ENCODE results near the gene CD276. TPM values are rescaled to one million over a fixed set of nuclear protein-coding genes. Genes with fewer than 3 reads are reported as not detected.

Gene CD276
- total RNA-seq, 1 donor from 2014 or later: 133 TPM

DNA sequence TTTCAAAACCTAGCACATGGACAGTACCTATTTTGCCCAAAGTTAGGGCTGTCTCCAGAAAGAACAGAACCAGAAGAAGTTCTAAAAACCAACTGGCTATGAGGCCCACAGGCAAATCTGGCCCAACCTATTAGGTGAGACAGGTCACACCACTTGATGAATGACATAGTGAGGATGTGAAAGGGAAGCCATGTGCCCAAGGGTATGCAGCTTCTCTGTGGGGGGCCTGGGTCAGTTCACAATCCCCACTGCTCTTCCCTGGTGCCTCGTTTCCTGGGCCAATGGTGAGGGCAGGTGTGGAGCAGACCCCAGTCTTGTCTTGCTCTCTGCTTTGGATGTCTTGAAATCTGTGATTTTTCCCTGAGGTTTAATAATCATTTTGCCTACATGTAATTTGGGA lies 60.1 kb downstream of the CD276 start:
- Mint-ChIP-seq H3K9me3 (no peaks in the 10 kb centered on the region), H3K27me3 (peaks cover 22% of the 10 kb centered on the region), H3K27ac (no peak overlapping the region), H3K4me3 (no peak overlapping the region), H3K36me3 (no peaks in the 10 kb centered on the region), H3K4me1 (ENCODE audit: unreplicated experiment) (peaks cover 21% of the 10 kb centered on the region)
- TF ChIP-seq, protein P1, sequence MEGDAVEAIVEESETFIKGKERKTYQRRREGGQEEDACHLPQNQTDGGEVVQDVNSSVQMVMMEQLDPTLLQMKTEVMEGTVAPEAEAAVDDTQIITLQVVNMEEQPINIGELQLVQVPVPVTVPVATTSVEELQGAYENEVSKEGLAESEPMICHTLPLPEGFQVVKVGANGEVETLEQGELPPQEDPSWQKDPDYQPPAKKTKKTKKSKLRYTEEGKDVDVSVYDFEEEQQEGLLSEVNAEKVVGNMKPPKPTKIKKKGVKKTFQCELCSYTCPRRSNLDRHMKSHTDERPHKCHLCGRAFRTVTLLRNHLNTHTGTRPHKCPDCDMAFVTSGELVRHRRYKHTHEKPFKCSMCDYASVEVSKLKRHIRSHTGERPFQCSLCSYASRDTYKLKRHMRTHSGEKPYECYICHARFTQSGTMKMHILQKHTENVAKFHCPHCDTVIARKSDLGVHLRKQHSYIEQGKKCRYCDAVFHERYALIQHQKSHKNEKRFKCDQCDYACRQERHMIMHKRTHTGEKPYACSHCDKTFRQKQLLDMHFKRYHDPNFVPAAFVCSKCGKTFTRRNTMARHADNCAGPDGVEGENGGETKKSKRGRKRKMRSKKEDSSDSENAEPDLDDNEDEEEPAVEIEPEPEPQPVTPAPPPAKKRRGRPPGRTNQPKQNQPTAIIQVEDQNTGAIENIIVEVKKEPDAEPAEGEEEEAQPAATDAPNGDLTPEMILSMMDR (conservative IDR thresholded peaks at IDR 0.05): no peak
- no peak for DNase-seq (ENCODE audit: extremely low spot score, unreplicated experiment)

DNA sequence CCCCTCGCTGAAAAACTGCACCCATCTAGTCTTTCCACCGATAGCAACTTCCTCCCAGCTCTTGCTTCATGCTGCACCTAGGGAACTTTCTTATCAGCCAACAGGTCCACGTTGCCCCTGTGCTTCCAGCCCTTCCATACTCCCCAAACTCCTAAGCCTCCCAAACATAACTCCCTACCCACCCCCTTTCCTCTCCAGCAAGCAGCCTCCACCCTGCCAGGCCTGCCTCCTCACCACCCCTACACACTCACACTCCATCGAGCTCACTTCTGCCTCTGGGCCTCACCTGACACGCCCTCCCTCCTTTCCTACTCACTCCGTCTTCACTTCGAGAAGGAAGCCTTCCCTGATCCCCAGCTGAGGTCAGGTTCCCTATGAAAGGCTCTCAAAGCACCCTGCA lies 60.9 kb downstream of the CD276 start:
- no peak overlapping the region for H3K4me3 Mint-ChIP-seq
- no peak overlapping the region for H3K27ac Mint-ChIP-seq
- no peaks in the 10 kb centered on the region for H3K9me3 Mint-ChIP-seq
- H3K27me3 Mint-ChIP-seq: peaks cover 29% of the 10 kb centered on the region
- peaks cover 21% of the 10 kb centered on the region for H3K4me1 Mint-ChIP-seq (ENCODE audit: unreplicated experiment)
- H3K36me3 Mint-ChIP-seq: no peaks in the 10 kb centered on the region
- TF ChIP-seq, protein P1 (conservative IDR thresholded peaks at IDR 0.05): no peak
- DNase-seq (ENCODE audit: extremely low spot score, unreplicated experiment): no peak

DNA sequence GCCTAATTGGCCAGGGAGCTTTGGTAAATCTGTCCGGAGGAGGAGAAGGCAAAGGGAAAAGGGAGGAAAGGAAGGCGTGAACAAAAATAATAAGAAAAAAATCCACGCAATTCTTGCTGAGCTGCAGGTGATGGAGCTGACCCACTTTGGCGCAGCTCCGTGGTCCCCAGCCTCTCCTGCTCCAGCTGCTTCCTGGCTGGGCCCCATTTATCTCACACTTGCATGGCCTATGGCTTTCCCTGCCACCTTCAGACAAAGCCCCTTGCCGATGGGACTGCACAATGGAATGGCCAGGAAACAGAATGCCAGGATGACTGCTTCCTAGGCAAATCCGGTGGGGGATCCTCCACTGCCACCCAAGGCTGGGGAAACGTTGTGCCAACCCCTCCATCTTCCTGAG lies 62.1 kb downstream of the CD276 start:
- Mint-ChIP-seq H3K4me3 (no peak overlapping the region), H3K27ac (no peak overlapping the region), H3K9me3 (no peaks in the 10 kb centered on the region), H3K27me3 (peaks cover 38% of the 10 kb centered on the region), H3K4me1 (ENCODE audit: unreplicated experiment) (peaks cover 19% of the 10 kb centered on the region), H3K36me3 (no peaks in the 10 kb centered on the region)
- no peak for DNase-seq (ENCODE audit: extremely low spot score, unreplicated experiment)
- TF ChIP-seq, protein P1 (conservative IDR thresholded peaks at IDR 0.05): no peak

DNA sequence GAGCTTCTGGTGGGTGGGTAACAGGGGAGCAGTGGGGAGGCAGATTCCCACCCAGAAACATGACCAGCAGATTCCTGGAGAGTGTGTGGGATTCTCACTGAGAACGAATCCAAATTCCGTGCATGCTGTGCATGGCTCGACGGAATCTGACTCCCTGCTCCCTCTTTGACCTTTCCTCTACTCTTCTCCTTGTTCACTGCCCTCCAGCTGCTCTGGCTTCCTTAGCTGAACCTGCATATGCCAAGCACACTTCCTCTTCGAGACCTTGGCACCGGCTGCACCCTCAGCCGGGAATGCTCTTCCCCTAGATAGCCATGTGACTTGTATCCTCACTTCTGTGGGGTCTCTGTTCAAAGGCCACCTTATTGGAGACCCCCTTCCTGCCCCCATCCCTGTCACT lies 62.7 kb downstream of the CD276 start:
- TF ChIP-seq, protein P1 (conservative IDR thresholded peaks at IDR 0.05): no peak
- DNase-seq (ENCODE audit: extremely low spot score, unreplicated experiment): no peak
- H3K27me3 Mint-ChIP-seq: peaks cover 41% of the 10 kb centered on the region
- H3K27ac Mint-ChIP-seq: no peak overlapping the region
- H3K4me3 Mint-ChIP-seq: no peak overlapping the region
- H3K9me3 Mint-ChIP-seq: no peaks in the 10 kb centered on the region
- peaks cover 17% of the 10 kb centered on the region for H3K4me1 Mint-ChIP-seq (ENCODE audit: unreplicated experiment)
- no peaks in the 10 kb centered on the region for H3K36me3 Mint-ChIP-seq

DNA sequence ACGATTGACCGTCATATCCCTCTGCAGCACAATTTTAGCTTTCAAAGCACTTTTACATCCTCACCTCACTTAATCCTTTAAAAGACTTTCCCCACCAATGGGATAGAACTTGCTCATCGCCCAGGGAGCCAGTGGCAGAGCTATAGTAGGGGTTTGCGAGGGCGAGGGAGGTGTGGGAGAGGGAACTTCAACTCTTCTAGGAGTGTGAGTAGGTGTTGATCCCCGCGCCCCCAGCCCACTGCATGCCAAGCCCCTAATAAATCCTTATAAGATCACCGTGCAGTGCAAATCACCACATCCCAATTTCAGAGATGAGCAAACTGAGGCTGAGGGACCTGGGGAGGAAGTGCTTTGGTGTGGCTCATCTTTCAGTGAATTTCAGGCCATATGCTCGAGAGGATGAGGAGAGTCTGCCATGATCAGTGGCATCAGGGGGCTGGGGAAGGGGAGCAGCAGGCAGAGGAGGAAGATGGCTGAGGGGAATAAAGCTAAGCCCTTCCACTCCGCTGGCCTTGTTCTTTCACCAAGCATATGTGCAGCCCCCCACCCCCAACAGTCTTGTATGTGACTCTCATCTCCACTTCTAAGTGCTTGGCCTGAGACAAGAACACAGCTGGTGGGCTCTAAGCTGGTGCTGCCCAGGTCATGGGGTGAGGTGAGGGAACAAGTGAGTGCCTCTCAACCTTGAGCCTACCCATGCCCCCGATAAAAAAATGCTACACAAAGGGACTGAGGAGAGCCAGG lies 63.8 kb downstream of the CD276 start:
- Mint-ChIP-seq H3K4me1 (ENCODE audit: unreplicated experiment) (peaks cover 17% of the 10 kb centered on the region), H3K36me3 (no peaks in the 10 kb centered on the region), H3K9me3 (no peaks in the 10 kb centered on the region), H3K27me3 (peaks cover 41% of the 10 kb centered on the region), H3K4me3 (no peak overlapping the region), H3K27ac (no peak overlapping the region)
- no peak for DNase-seq (ENCODE audit: extremely low spot score, unreplicated experiment)
- TF ChIP-seq, protein P1 (conservative IDR thresholded peaks at IDR 0.05): no peak
